Measurements from ENCODE around the gene LPP.

The LPP gene

DNA sequence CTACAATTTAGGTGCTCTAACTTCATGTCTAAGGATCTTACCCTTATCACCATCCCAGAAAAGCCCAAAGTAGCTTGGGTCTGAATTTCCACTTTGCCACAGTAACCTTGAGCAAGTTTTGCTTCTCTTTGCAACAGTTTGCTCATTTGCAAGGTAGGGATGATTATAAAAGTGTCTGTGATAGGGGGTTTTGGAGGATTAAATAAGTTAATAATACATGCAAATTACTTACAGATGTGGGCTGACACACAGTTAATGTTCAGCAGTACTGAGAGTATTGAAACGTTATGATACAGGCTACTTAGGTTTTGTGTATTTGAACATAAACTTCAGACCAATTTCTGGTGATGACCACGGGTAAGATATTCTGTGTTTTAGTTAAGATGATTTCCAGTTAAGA, 573.1 kb downstream of the LPP start:
- DNase-seq, result no peak
- H3K4me1 Mint-ChIP-seq, result peaks cover 39% of the 10 kb centered on the region
- no peaks in the 10 kb centered on the region for H3K9me3 Mint-ChIP-seq
- no peaks in the 10 kb centered on the region for H3K27me3 Mint-ChIP-seq
- ATAC-seq, result no peak
- no peak overlapping the region for H3K27ac Mint-ChIP-seq
- H3K4me3 Mint-ChIP-seq, result no peak overlapping the region

DNA sequence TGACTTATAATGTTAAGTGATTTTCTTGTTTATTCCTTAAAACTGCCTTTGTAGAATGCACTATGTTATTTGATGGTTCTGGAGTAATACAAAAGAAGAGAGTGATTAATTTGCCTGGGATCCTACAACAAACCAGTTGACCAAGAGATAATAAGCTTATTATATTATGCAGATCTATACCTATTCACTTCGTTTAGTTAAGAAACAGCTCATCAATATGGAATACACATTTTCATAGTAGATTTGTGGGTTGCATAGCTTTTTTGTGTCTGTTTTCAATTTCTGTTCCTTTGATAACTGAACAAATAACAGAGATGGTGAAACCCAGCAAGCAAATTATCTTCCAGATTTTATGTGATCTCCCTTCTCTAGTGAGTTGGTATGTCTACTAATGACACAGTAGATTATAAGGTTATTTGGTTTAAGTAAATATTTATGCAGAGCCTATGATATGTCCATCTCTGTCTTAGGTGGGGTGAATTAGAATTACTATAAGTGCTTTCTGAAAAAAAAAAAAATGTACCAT, 574.5 kb downstream of the LPP start:
- H3K9me3 Mint-ChIP-seq, result no peaks in the 10 kb centered on the region
- peak; percentile 89 for ATAC-seq
- H3K4me1 Mint-ChIP-seq, result peaks cover 30% of the 10 kb centered on the region
- no peak overlapping the region for H3K4me3 Mint-ChIP-seq
- H3K27me3 Mint-ChIP-seq, result no peaks in the 10 kb centered on the region
- no peak for DNase-seq
- no peak overlapping the region for H3K27ac Mint-ChIP-seq

GRCh38 chr3:188729422-188729821, 575.5 kb downstream of the LPP start:
- H3K4me1 Mint-ChIP-seq, result peaks cover 30% of the 10 kb centered on the region
- no peak overlapping the region for H3K27ac Mint-ChIP-seq

GRCh38 chr3:188734395-188734794, 580.4 kb downstream of the LPP start:
- no peak for ATAC-seq
- no peak overlapping the region for H3K4me3 Mint-ChIP-seq
- H3K9me3 Mint-ChIP-seq, result no peaks in the 10 kb centered on the region
- no peak for DNase-seq
- no peaks in the 10 kb centered on the region for H3K27me3 Mint-ChIP-seq
- H3K27ac Mint-ChIP-seq, result no peak overlapping the region
- H3K4me1 Mint-ChIP-seq, result peaks cover 3% of the 10 kb centered on the region

More at GRCh38 chr3:188729422-188729821, 575.5 kb downstream of the LPP start:
- no peaks in the 10 kb centered on the region for H3K27me3 Mint-ChIP-seq
- ATAC-seq, result no peak
- no peak for DNase-seq
- no peak overlapping the region for H3K4me3 Mint-ChIP-seq
- H3K9me3 Mint-ChIP-seq, result no peaks in the 10 kb centered on the region

DNA sequence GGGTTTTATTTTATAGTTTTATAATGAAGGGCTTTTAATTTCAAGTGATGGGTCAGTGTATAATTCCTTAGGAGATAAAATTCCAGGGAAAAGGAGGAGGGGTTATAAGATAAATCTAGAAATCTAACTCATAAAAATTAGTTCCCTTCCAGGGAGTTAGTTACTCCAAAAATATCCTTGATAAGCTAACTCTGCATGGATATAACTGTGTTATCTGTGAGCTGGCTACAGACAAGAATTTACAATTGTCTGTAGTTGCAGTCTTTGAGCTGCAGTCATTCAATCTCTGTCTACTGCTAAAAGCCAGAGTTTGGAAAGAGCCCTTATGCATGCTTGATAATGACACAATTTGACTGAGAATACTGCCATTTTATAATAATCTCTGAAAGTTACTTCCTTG, 585.6 kb downstream of the LPP start:
- DNase-seq (no peak), ATAC-seq (no peak)
- Mint-ChIP-seq H3K4me3 (no peak overlapping the region), H3K27me3 (no peaks in the 10 kb centered on the region), H3K27ac (no peak overlapping the region), H3K9me3 (no peaks in the 10 kb centered on the region), H3K4me1 (no peaks in the 10 kb centered on the region)

GRCh38 chr3:188740010-188740409, 586.1 kb downstream of the LPP start:
- DNase-seq (no peak), ATAC-seq (no peak)
- H3K27ac Mint-ChIP-seq, result no peak overlapping the region
- no peak overlapping the region for H3K4me3 Mint-ChIP-seq
- H3K9me3 Mint-ChIP-seq, result no peaks in the 10 kb centered on the region
- H3K4me1 Mint-ChIP-seq, result no peaks in the 10 kb centered on the region
- H3K27me3 Mint-ChIP-seq, result no peaks in the 10 kb centered on the region

- no peaks in the 10 kb centered on the region for H3K27me3 Mint-ChIP-seq
- no peaks in the 10 kb centered on the region for H3K4me1 Mint-ChIP-seq
- ATAC-seq (no peak), DNase-seq (no peak)
- H3K4me3 Mint-ChIP-seq, result no peak overlapping the region
- H3K27ac Mint-ChIP-seq, result peak overlapping the region in 1 of 2 donors; percentile 30
- H3K9me3 Mint-ChIP-seq, result no peaks in the 10 kb centered on the region
Observed at GRCh38 chr3:188742755-188743550, 589.0 kb downstream of the LPP start.

DNA sequence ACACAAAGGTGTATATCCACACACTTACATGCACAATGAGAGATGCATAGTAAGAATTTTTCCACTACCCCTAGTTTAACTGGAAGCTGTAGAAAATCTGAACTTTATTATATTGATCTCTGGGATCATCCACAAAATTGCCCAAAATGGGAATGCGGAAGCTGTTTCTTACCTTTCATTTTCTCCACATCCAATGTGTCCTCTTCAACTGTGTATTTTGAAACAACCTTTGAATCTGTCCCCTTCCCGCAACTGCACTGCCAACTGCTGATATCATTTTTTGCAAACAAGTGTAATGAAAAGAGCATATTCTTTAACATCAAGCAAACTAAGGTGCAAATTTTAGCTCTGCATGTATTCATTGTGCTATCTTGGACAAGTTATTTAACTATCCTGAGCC, 590.2 kb downstream of the LPP start:
- ATAC-seq (no peak), DNase-seq (no peak)
- no peaks in the 10 kb centered on the region for H3K27me3 Mint-ChIP-seq
- no peak overlapping the region for H3K4me3 Mint-ChIP-seq
- no peak overlapping the region for H3K27ac Mint-ChIP-seq
- H3K4me1 Mint-ChIP-seq, result peaks cover 3% of the 10 kb centered on the region
- no peaks in the 10 kb centered on the region for H3K9me3 Mint-ChIP-seq

GRCh38 chr3:188745031-188745430, 591.1 kb downstream of the LPP start:
- Mint-ChIP-seq H3K4me3 (no peak overlapping the region), H3K9me3 (no peaks in the 10 kb centered on the region), H3K27me3 (no peaks in the 10 kb centered on the region), H3K4me1 (peaks cover 4% of the 10 kb centered on the region), H3K27ac (no peak overlapping the region)
- no peak for ATAC-seq
- no peak for DNase-seq

DNA sequence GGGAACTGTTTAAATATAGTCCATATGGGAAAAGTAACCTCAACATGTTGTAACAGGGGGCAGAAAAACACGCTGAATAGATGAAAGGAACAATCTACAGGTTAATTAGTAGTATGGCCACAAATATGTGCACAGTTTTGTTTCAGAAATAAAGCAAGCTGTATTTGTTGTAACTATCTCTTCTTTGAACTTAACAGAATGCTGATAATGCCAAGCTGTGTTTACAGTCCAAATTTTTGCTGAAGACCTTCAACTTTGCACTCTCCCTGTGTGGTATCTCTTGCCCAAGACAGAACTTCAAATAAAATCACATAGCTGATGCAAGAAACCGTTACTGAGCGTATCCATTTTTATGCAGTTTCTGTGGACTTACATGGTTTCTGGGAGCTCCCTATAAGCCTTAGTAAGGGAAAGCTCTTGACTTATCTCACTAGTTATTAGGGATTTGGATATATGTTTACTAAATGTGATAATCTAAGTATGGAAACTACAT, 592.4 kb downstream of the LPP start:
- H3K9me3 Mint-ChIP-seq, result no peaks in the 10 kb centered on the region
- ATAC-seq, result no peak
- no peak overlapping the region for H3K4me3 Mint-ChIP-seq
- H3K27ac Mint-ChIP-seq, result no peak overlapping the region
- no peaks in the 10 kb centered on the region for H3K27me3 Mint-ChIP-seq
- no peak for DNase-seq
- H3K4me1 Mint-ChIP-seq, result peaks cover 12% of the 10 kb centered on the region

DNA sequence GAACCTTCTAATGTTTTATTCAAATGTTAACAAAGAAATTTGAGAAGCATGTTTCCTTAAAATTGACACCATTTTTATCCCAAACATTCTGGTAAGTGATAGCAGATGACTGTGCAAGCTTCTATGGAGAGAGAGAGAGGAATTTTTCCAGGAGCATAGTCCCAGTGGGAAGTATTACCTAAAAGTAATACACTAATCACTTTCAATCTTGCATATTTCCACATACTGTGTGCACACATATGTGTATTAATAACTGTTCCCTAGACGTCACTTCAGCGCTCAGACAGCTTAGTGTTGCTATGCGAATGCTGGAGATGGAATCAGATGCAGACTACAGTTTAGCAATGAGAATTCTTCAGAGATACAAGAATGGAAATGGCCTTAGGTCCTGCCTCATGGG, 593.5 kb downstream of the LPP start:
- Mint-ChIP-seq H3K4me3 (no peak overlapping the region), H3K4me1 (peaks cover 14% of the 10 kb centered on the region), H3K27ac (no peak overlapping the region), H3K9me3 (no peaks in the 10 kb centered on the region), H3K27me3 (no peaks in the 10 kb centered on the region)
- DNase-seq (no peak), ATAC-seq (no peak)

- peaks cover 29% of the 10 kb centered on the region for H3K4me1 Mint-ChIP-seq
- H3K4me3 Mint-ChIP-seq, result no peak overlapping the region
- no peaks in the 10 kb centered on the region for H3K27me3 Mint-ChIP-seq
- no peaks in the 10 kb centered on the region for H3K9me3 Mint-ChIP-seq
- ATAC-seq, result no peak
- peak; percentile 19 to 30 for DNase-seq
- no peak overlapping the region for H3K27ac Mint-ChIP-seq
Observed at GRCh38 chr3:188749010-188749617, 595.2 kb downstream of the LPP start.

GRCh38 chr3:188749830-188750229, 595.9 kb downstream of the LPP start:
- peaks cover 29% of the 10 kb centered on the region for H3K4me1 Mint-ChIP-seq
- H3K27ac Mint-ChIP-seq, result no peak overlapping the region
- H3K9me3 Mint-ChIP-seq, result no peaks in the 10 kb centered on the region
- H3K4me3 Mint-ChIP-seq, result no peak overlapping the region
- no peaks in the 10 kb centered on the region for H3K27me3 Mint-ChIP-seq
- DNase-seq (no peak), ATAC-seq (no peak)

GRCh38 chr3:188750617-188751016, 596.7 kb downstream of the LPP start:
- Mint-ChIP-seq H3K9me3 (no peaks in the 10 kb centered on the region), H3K27me3 (no peaks in the 10 kb centered on the region), H3K27ac (no peak overlapping the region), H3K4me3 (no peak overlapping the region), H3K4me1 (peaks cover 29% of the 10 kb centered on the region)
- ATAC-seq, result peak; percentile 49
- no peak for DNase-seq

DNA sequence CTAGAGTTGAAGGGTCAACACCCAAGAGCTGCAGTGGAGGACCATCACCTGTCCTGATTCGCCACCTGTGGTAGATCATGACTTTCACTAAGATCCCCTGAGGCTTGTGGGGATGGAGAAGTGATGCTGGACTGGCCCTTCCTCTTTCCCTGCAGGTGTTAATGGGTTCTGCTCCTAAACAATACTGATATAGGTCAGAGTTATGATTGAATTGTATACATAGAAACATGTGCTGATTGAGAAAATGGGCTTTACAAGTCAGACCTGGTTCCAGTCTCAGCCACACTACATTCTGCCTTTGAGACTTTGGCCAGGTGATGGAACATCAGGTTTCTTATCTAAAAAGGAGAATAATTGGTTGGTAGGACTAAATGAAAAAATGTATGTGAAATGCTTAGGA, 598.9 kb downstream of the LPP start:
- Mint-ChIP-seq H3K4me3 (no peak overlapping the region), H3K9me3 (no peaks in the 10 kb centered on the region), H3K27me3 (no peaks in the 10 kb centered on the region), H3K27ac (peak overlapping the region in 1 of 2 donors; percentile 92), H3K4me1 (peaks cover 29% of the 10 kb centered on the region)
- ATAC-seq (peak; percentile 65), DNase-seq (peak in 1 of 2 donors; percentile 20)

DNA sequence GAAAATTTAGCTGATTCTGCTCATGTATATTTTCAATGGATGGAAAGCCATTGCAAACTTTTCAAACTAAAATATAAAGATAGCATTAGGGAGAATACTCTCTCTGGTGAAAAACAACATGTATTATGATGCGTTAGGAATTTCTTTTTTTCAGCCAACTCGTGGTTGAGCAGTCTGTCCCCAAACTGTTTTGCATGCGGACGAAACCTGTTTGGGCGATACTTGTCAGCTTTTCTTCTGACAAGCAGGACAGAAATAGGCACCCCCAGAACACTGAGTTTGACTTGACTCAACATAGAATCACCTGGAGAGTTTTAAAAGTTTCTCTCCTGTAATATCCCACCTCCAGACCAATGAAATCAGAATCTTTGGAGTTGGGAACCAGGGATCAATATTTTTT, 600.3 kb downstream of the LPP start:
- H3K27ac Mint-ChIP-seq, result no peak overlapping the region
- no peaks in the 10 kb centered on the region for H3K9me3 Mint-ChIP-seq
- ATAC-seq (no peak), DNase-seq (no peak)
- H3K4me3 Mint-ChIP-seq, result no peak overlapping the region
- H3K27me3 Mint-ChIP-seq, result no peaks in the 10 kb centered on the region
- H3K4me1 Mint-ChIP-seq, result peaks cover 26% of the 10 kb centered on the region
